AG08395 (cell line): ENCODE measurements around the gene RERE.

Experiments used
- DNase-seq: peaks from one replicate; pipeline ENCODE4 v3.0.0; 2012; ENCODE audit warnings: mixed read lengths, low spot score

The RERE gene

GRCh38 chr1:8361198-8361849, 456.1 kb downstream of the RERE start:
- no peak for DNase-seq

GRCh38 chr1:8360493-8361197, 456.8 kb downstream of the RERE start:
- no peak for DNase-seq

- DNase-seq = no peak
Observed at GRCh38 chr1:8359617-8360481, 457.6 kb downstream of the RERE start.

GRCh38 chr1:8358897-8359616, 458.4 kb downstream of the RERE start:
- DNase-seq = no peak

GRCh38 chr1:8358241-8358896, 459.1 kb downstream of the RERE start:
- DNase-seq = no peak

- DNase-seq = no peak
Observed at GRCh38 chr1:8357329-8358101, 459.9 kb downstream of the RERE start.

- DNase-seq = no peak
Observed at GRCh38 chr1:8356256-8357209, 460.9 kb downstream of the RERE start.

GRCh38 chr1:8355439-8356255, 461.8 kb downstream of the RERE start:
- no peak for DNase-seq

GRCh38 chr1:8354038-8354437, 463.4 kb downstream of the RERE start:
- no peak for DNase-seq

- no peak for DNase-seq
Observed at GRCh38 chr1:8352886-8353785, 464.3 kb downstream of the RERE start.

GRCh38 chr1:8352471-8352845, 465.0 kb downstream of the RERE start:
- no peak for DNase-seq

- peak; percentile 31 for DNase-seq
Observed at GRCh38 chr1:8351693-8352470, 465.6 kb downstream of the RERE start.

GRCh38 chr1:8350914-8351684, 466.3 kb downstream of the RERE start:
- DNase-seq = no peak

- DNase-seq = peak; percentile 53
Observed at GRCh38 chr1:8349961-8350360, 467.5 kb downstream of the RERE start.

GRCh38 chr1:8349473-8349865, 468.0 kb downstream of the RERE start:
- no peak for DNase-seq

- DNase-seq = peak; percentile 76
Observed at GRCh38 chr1:8348777-8349472, 468.5 kb downstream of the RERE start.
